Transverse colon (tissue), 3 donors: ENCODE data around the gene CBFA2T2.

ENCODE experiments used
- CTCF ChIP-seq, 5 experiments: fragments of 200-600 bp in 3 of 5; fragments of 450-650 bp in 2 of 5; sonication (generic) in 3 of 5; IDR thresholded peaks; 1 replicate in 2 of 5; 2 replicates in 3 of 5; pipeline ENCODE4 v1.5.1; 2016 to 2017; ENCODE audit warnings: antibody characterized with exemption in 5 of 5, inconsistent platforms in 3 of 5, mild to moderate bottlenecking in 2 of 5, moderate library complexity in 1 of 5
- EP300 ChIP-seq: sonication (generic); formaldehyde crosslinking; IDR thresholded peaks from one replicate; pipeline ENCODE4 v1.6.1; 2017; ENCODE audit warnings: antibody characterized with exemption, low read depth
- POLR2A ChIP-seq: fragments of 450-650 bp; IDR thresholded peaks from one replicate; pipeline ENCODE4 v1.6.1; 2016; ENCODE audit warnings: antibody characterized with exemption, mild to moderate bottlenecking, moderate library complexity

- TF ChIP-seq CTCF (IDR thresholded peaks at IDR 0.05) (no peak), POLR2A (no peak), EP300 (no peak)
These were observed 51.2 kb downstream of the CBFA2T2 start for GRCh38 chr20:33541074-33541473.
